ENCODE data around the gene RABL6. TPM values are rescaled to one million over a fixed set of nuclear protein-coding genes. Genes with fewer than 3 reads are reported as not detected.

The RABL6 gene
- total RNA-seq, 1 donor from 2014 or later = 43.8 TPM

GRCh38 chr9:136846376-136847087 is 38.8 kb downstream of the RABL6 start:
- no peak for DNase-seq (ENCODE audit: low read depth in 2 of 2)

- DNase-seq (ENCODE audit: low read depth in 2 of 2) = peak; percentile 61 to 75
Measured at GRCh38 chr9:136847088-136847825, 39.5 kb downstream of the RABL6 start.

- DNase-seq (ENCODE audit: low read depth in 2 of 2) = peak; percentile 86 to 91
Measured at GRCh38 chr9:136847826-136848392, 40.2 kb downstream of the RABL6 start.

- no peak for DNase-seq (ENCODE audit: low read depth in 2 of 2)
Measured at GRCh38 chr9:136848393-136849037, 40.8 kb downstream of the RABL6 start.

GRCh38 chr9:136849038-136849959 is 41.6 kb downstream of the RABL6 start, which contains the start of gene PHPT1:
TSS of gene PHPT1 (plus strand) at chr9:136849409. CDS start at chr9:136849431, 22 bp downstream.
- peak; percentile 100 for DNase-seq (ENCODE audit: low read depth in 2 of 2)

- DNase-seq (ENCODE audit: low read depth in 2 of 2) = peak in 1 of 2 donors; percentile 31
Measured at GRCh38 chr9:136849960-136850865, 42.5 kb downstream of the RABL6 start.

GRCh38 chr9:136850866-136851775 is 43.4 kb downstream of the RABL6 start:
- DNase-seq (ENCODE audit: low read depth in 2 of 2) = no peak

GRCh38 chr9:136851941-136852663 is 44.4 kb downstream of the RABL6 start, which contains the start of gene MAMDC4:
TSS of gene MAMDC4 (plus strand) at chr9:136852346. CDS start at chr9:136852417, 71 bp downstream.
- no peak for DNase-seq (ENCODE audit: low read depth in 2 of 2)

- DNase-seq (ENCODE audit: low read depth in 2 of 2) = no peak
Measured at GRCh38 chr9:136852664-136853595, 45.2 kb downstream of the RABL6 start.

- no peak for DNase-seq (ENCODE audit: low read depth in 2 of 2)
Measured at GRCh38 chr9:136853596-136854112, 45.9 kb downstream of the RABL6 start.

GRCh38 chr9:136854113-136854841 is 46.5 kb downstream of the RABL6 start:
- no peak for DNase-seq (ENCODE audit: low read depth in 2 of 2)

- no peak for DNase-seq (ENCODE audit: low read depth in 2 of 2)
Measured at GRCh38 chr9:136854842-136855460, 47.2 kb downstream of the RABL6 start.

GRCh38 chr9:136855461-136856078 is 47.8 kb downstream of the RABL6 start:
- DNase-seq (ENCODE audit: low read depth in 2 of 2) = no peak

- no peak for DNase-seq (ENCODE audit: low read depth in 2 of 2)
Measured at GRCh38 chr9:136856079-136856476, 48.3 kb downstream of the RABL6 start.

Data from lung microvascular endothelial cell (primary cell).